GM12878 (cell line): Measurements from ENCODE around the gene CACNA1D. TPM values are rescaled to one million over a fixed set of nuclear protein-coding genes. Genes with fewer than 3 reads are reported as not detected.
A peak's percentile ranks its signal among the peaks of the same experiment; 100 is the strongest.

Experiments
- ATAC-seq: fragments of 200-7000 bp; cut with Tn5 transposase; 3 replicates; pipeline ENCODE4 v1.9.1; 2020; ENCODE audit warnings: mild to moderate bottlenecking, moderate library complexity
- BruUV-seq: library from RNA; stranded (reverse); fragments of 400-500 nt; replicated peaks from 2 replicates; lab custom pipeline; 2021; lab: Mats Ljungman, UMichigan
- CTCF ChIA-PET: fragments of 300-600 bp; sonication (Branson Sonifier 250); formaldehyde crosslinking; extraction: SDS; loops from one replicate; lab custom pipeline; 2021; ENCODE audit warnings: inconsistent platforms; lab: Yijun Ruan, JAX
- POLR2A ChIA-PET: fragments of 350-600 bp; formaldehyde crosslinking; extraction: SDS; loops from one replicate; lab custom pipeline; 2021; ENCODE audit warnings: inconsistent platforms; lab: Charles Lee
- RAD21 ChIA-PET: fragments of 300-600 bp; sonication (Branson Sonifier 250); formaldehyde crosslinking; loops from one replicate; lab custom pipeline; 2023; ENCODE audit warnings: antibody characterized with exemption; ENCODE audit not compliant: unreplicated experiment; lab: Charles Lee
- SMC1A ChIA-PET: fragments of 300-600 bp; sonication (Branson Sonifier 250); formaldehyde crosslinking; loops from one replicate; lab custom pipeline; 2023; ENCODE audit not compliant: unreplicated experiment, uncharacterized antibody; lab: Charles Lee
- DNase-seq: peaks from one replicate; pipeline ENCODE4 v3.0.0-alpha.2; 2011; ENCODE audit warnings: low read depth, low spot score
- FAIRE-seq: peaks from 3 replicates; lab custom pipeline; 2011; peaks lifted over from hg19 to GRCh38; lab: Jason Lieb, UNC
- H2AFZ ChIP-seq: 2 replicates; pipeline ENCODE4 v1.6.0; 2011; ENCODE audit warnings: low read depth, low read length, control low read depth; ENCODE audit not compliant: control insufficient read depth
- H3K27ac ChIP-seq: 2 replicates; pipeline ENCODE4 v1.5.1; 2011; ENCODE audit warnings: control low read depth; ENCODE audit not compliant: control insufficient read depth, insufficient read depth
- H3K27me3 ChIP-seq, 2 experiments: replicated peaks in 1 of 2; 2 replicates each; pipeline versions ENCODE4 v1.6.0 to v1.6.1; 2011; ENCODE audit warnings: low read length in 1 of 2; ENCODE audit not compliant: control insufficient read depth in 2 of 2, insufficient read depth in 2 of 2
- H3K36me3 ChIP-seq, 2 experiments: 2 replicates each; pipeline ENCODE4 v1.5.1; 2011; ENCODE audit warnings: low read length in 1 of 2; ENCODE audit not compliant: control insufficient read depth in 2 of 2, insufficient read depth in 2 of 2
- H3K4me1 ChIP-seq: 2 replicates; pipeline ENCODE4 v1.6.1; 2011; ENCODE audit warnings: mild to moderate bottlenecking, low read length, moderate library complexity, mixed read lengths; ENCODE audit not compliant: control insufficient read depth, insufficient read depth
- H3K4me2 ChIP-seq: 2 replicates; pipeline ENCODE4 v1.6.0; 2011; ENCODE audit warnings: control low read depth; ENCODE audit not compliant: control insufficient read depth, insufficient read depth
- H3K4me3 ChIP-seq: fragments of 200-600 bp; sonication (generic); 2 replicates; pipeline ENCODE4 v1.5.1; 2016
- H3K79me2 ChIP-seq: 2 replicates; pipeline ENCODE4 v1.6.0; 2011; ENCODE audit warnings: low read length; ENCODE audit not compliant: control insufficient read depth, insufficient read depth
- H3K9ac ChIP-seq: 2 replicates; pipeline ENCODE4 v1.8.0; 2011; ENCODE audit warnings: low read length, control low read depth, mixed read lengths; ENCODE audit not compliant: control insufficient read depth, insufficient read depth
- H3K9me3 ChIP-seq: replicated peaks from 3 replicates; pipeline ENCODE4 v1.5.1; 2011; ENCODE audit warnings: mild to moderate bottlenecking, low read length; ENCODE audit not compliant: control insufficient read depth, insufficient read depth
- H4K20me1 ChIP-seq: 2 replicates; pipeline ENCODE4 v1.6.0; 2011; ENCODE audit not compliant: control insufficient read depth, insufficient read depth
- ATF2 ChIP-seq: IDR thresholded peaks from 2 replicates; pipeline ENCODE4 v1.6.1; 2012; ENCODE audit warnings: low read length, inconsistent platforms
- CTCF ChIP-seq, 3 experiments: IDR thresholded peaks in 2 of 3; conservative IDR thresholded peaks in 1 of 3; 2 replicates each; pipeline ENCODE4 v1.5.1; 2011; ENCODE audit warnings: low read depth in 3 of 3, low read length in 3 of 3, mild to moderate bottlenecking in 3 of 3, control low read depth in 2 of 3, moderate library complexity in 2 of 3, inconsistent platforms in 1 of 3, mixed read lengths in 1 of 3; ENCODE audit not compliant: control insufficient read depth in 2 of 3, insufficient read depth in 1 of 3; ENCODE audit errors: extremely low read depth in 1 of 3
- DPF2 ChIP-seq: fragments of 450-650 bp; IDR thresholded peaks from 2 replicates; pipeline ENCODE4 v1.6.1; 2017; ENCODE audit warnings: mild to moderate bottlenecking
- GATAD2B ChIP-seq: fragments of 450-650 bp; conservative IDR thresholded peaks from 2 replicates; pipeline ENCODE4 v1.6.1; 2017; ENCODE audit warnings: low read depth, mild to moderate bottlenecking, moderate library complexity
- HSF1 ChIP-seq: fragments of 150-350 bp; IDR thresholded peaks from 2 replicates; pipeline ENCODE4 v1.6.1; 2014; ENCODE audit warnings: mild to moderate bottlenecking, low read depth, low read length
- IKZF1 ChIP-seq: fragments of 450-650 bp; conservative IDR thresholded peaks from 2 replicates; pipeline ENCODE4 v1.6.1; 2017; ENCODE audit warnings: antibody characterized with exemption, mild to moderate bottlenecking
- MEF2B ChIP-seq: fragments of 450-650 bp; IDR thresholded peaks from 2 replicates; pipeline ENCODE4 v1.6.1; 2018; ENCODE audit warnings: mild to moderate bottlenecking, moderate library complexity; ENCODE audit not compliant: partially characterized antibody, poor library complexity, severe bottlenecking
- TCF3 ChIP-seq: IDR thresholded peaks from 2 replicates; pipeline ENCODE4 v1.6.1; 2012; ENCODE audit warnings: low read depth, mild to moderate bottlenecking, low read length, borderline replicate concordance; ENCODE audit not compliant: insufficient read depth
- WGBS: methylation state at CpG from one replicate; pipeline ENCODE4 v1.1.6; 2016; ENCODE audit warnings: low lambda C conversion rate; ENCODE audit not compliant: insufficient replicate concordance, insufficient coverage; ENCODE audit errors: missing lambda C conversion rate; 5-methylcytosine and 5-hydroxymethylcytosine counted together
- in situ Hi-C: fragments of 300-500 bp; cut with MboI; formaldehyde crosslinking; loops from 9 replicates; pipeline ENCODE4 v1.14.3; 2018; ENCODE audit warnings: mixed read lengths
- intact Hi-C: fragments of 100-400 bp; cut with micrococcal nuclease; formaldehyde crosslinking; loops from one replicate; pipeline ENCODE4 v1.14.2; 2022; ENCODE audit not compliant: unreplicated experiment
- polyA plus RNA-seq, 11 experiments: library from polyadenylated mRNA; depleted of rRNA in 4 of 11; unstranded in 6 of 11; stranded (reverse) in 5 of 11; fragments of >200 nt; fragmentation: Nextera tagmentation in 4 of 11; fragmentation: Illumina TruSeq in 1 of 11; extraction: Ambion mirVana in 4 of 11; extraction: Trizol in 1 of 11; gene quantifications; 1 replicate in 1 of 11; 2 replicates in 10 of 11; pipeline versions ENCODE4 v1.2.1 to v1.2.3, GENCODE V29; 2011 to 2016; ENCODE audit warnings: inconsistent platforms in 2 of 11, missing spikeins in 2 of 11, low read depth in 1 of 11
- total RNA-seq, 4 experiments: library from RNA; depleted of rRNA in 3 of 4; stranded (reverse); fragments of >200 nt in 3 of 4; fragmentation: Illumina TruSeq in 1 of 4; extraction: Trizol in 1 of 4; gene quantifications; 2 replicates each; pipeline versions ENCODE4 v1.2.1 to v1.2.3, GENCODE V29; 2013 to 2021

CACNA1D gene
- total and polyA plus RNA-seq, 10 of the 15 experiments (the other 5 are each of a cell fraction or from before 2014, with no cell fraction given) = 0.21 to 24.4 (median 1.6) TPM

- TF ChIP-seq CTCF (IDR thresholded peaks at IDR 0.05 in 2 of 3, conservative IDR thresholded peaks at IDR 0.05 in 1 of 3; ENCODE audit: control insufficient read depth in 2 of 3, extremely low read depth in 1 of 3, insufficient read depth in 1 of 3, low read depth in 3 of 3, low read length in 3 of 3) = 0 out of 6 replicates have a peak, but pooled peaks of 1 of the 3 experiments have one; percentile 7
- TF ChIP-seq DPF2 = peak; percentile 75
- peak; percentile 39; the same call in 1 of the 2 replicates for TF ChIP-seq ATF2
- peak; percentile 78 for TF ChIP-seq IKZF1
Observed at GRCh38 chr3:53773611-53774368, 279.4 kb downstream of the CACNA1D start (continued).

GRCh38 chr3:53774414-53774813 is 280.0 kb downstream of the CACNA1D start:
- H3K4me1 ChIP-seq = peaks cover 24% of the 10 kb centered on the region
- no peak for FAIRE-seq
- peak; percentile 31 for ATAC-seq
- peak overlapping the region; percentile 24 for H3K9ac ChIP-seq
- CTCF ChIA-PET = interaction anchor here (0.8 to 2.3 kb wide), 4 partner anchors 9 to 125 kb away, joined by 3 to 9 read pairs (median 4); no protein-coding TSS in a partner anchor
- H3K36me3 ChIP-seq = no peaks in the 10 kb centered on the region
- RAD21 ChIA-PET = interaction anchor here (0.7 to 4.9 kb wide), 6 partner anchors 8 to 147 kb away, joined by 3 to 41 read pairs (median 6); partner anchors contain the start of genes CHDH and IL17RB
- H4K20me1 ChIP-seq = no peaks in the 10 kb centered on the region
- intact Hi-C loops = loop anchor here (2.0 kb wide), 1 partner anchor 70 kb away; no protein-coding TSS in a partner anchor
- peak overlapping the region; percentile 87 for H2AFZ ChIP-seq
- no peak for DNase-seq
- in situ Hi-C loops = no loop called here
- H3K4me2 ChIP-seq = peak overlapping the region; percentile 82
- H3K27ac ChIP-seq = peak overlapping the region; percentile 65
- H3K79me2 ChIP-seq = no peaks in the 10 kb centered on the region
- no peaks in the 10 kb centered on the region for H3K9me3 ChIP-seq
- H3K27me3 ChIP-seq = no peaks in the 10 kb centered on the region
- WGBS = 80% methylated on average over 8 of the region's 8 CpGs
- BruUV-seq = TSS peak; percentile 81
- TF ChIP-seq DPF2 = no peak
- no peak for TF ChIP-seq HSF1
- TF ChIP-seq GATAD2B = 0 out of 2 replicates have a peak, but pooled peaks have one; percentile 18
- TF ChIP-seq MEF2B = peak; percentile 58
- TF ChIP-seq TCF3 = no peak
- POLR2A ChIA-PET = interaction anchor here (1.0 to 4.5 kb wide), 7 partner anchors 14 to 70 kb away, joined by 3 to 30 read pairs (median 4); partner anchors contain the start of genes CHDH and IL17RB
- H3K4me3 ChIP-seq = no peak overlapping the region
- SMC1A ChIA-PET = interaction anchor here (0.9 to 4.5 kb wide), 10 partner anchors 10 to 117 kb away, joined by 3 to 40 read pairs (median 5); partner anchors contain the start of gene SELENOK
